ENCODE measurements around the gene GNG13.
A peak's percentile ranks its signal among the peaks of the same experiment; 100 is the strongest.

GNG13 gene

DNA sequence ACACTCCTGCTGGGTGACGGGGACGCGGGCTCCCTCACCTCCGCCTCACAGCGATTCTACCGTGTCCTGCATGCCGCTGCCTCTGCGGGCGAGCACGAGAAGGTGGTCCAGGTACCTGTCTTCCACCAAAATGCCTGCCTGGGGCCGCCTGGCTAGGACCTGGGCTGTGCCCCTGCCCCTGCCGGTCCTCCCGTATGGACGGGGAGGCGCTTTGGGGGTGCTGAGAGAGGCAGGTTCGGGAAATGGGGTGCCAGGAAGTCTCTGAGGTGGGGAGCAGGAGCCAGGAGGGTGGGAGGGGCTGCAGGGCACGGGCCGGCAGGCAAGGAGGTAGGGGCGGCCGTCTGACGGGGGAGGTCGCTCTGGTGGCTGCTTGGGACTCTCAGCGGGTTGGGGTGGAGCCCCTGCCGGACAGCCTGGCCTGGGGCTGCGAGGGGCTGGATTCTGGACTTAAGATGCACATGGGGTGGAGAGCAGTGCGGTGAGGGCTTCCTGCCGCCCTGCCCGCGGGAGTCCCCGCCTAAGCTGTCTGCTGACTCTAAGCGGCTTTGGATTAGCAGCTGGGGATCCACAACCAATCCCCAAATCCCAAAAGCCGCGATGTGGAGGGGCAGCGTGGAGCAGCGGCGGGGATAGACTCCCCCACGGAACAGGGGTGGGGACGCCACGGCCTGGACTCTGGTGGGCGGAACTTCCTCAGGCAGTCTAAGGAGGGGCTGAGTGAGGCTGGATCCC is 6.3 kb downstream of the GNG13 start:
- DNase-seq (ENCODE audit: low read depth in 2 of 2), result no peak

DNA sequence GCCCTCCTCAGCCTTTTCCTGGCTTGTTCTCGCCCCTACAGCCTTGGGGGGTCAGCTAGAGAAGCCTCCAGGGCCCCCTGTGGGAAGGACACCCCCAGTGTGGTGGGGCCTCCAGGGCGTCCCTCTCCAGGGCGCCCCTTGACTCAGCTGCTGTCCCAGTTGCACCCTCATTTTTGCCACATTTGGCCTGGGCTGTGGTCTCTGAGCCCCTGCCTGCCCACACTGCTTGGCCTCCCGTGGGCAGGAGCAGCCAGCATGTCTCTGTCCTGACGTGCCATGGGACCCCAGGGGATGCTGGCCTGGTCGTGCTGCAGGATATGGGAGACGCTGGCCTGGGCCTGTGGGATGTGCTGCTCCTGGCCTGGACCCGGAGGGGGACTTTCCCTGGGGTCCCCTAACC is 7.1 kb downstream of the GNG13 start:
- DNase-seq (ENCODE audit: low read depth in 2 of 2), result no peak

GRCh38 chr16:792221-792995 is 8.1 kb downstream of the GNG13 start:
- DNase-seq (ENCODE audit: low read depth in 2 of 2), result no peak

GRCh38 chr16:791131-791530 is 9.4 kb downstream of the GNG13 start:
- DNase-seq (ENCODE audit: low read depth in 2 of 2), result no peak

- no peak for DNase-seq (ENCODE audit: low read depth in 2 of 2)
Measured at GRCh38 chr16:790086-790485, 10.4 kb downstream of the GNG13 start.

GRCh38 chr16:789191-789850 is 11.2 kb downstream of the GNG13 start:
- no peak for DNase-seq (ENCODE audit: low read depth in 2 of 2)

- DNase-seq (ENCODE audit: low read depth in 2 of 2), result peak; percentile 81 to 92
Measured at GRCh38 chr16:788399-789126, 12.0 kb downstream of the GNG13 start, which contains the start of gene CHTF18. TSS of gene CHTF18 (plus strand) at chr16:788620. CDS start at chr16:788685, 65 bp downstream.

GRCh38 chr16:787978-788398 is 12.5 kb downstream of the GNG13 start, which contains the start of gene RPUSD1:
TSS of gene RPUSD1 (minus strand) at chr16:788381. CDS start at chr16:787737, 644 bp downstream.
- DNase-seq (ENCODE audit: low read depth in 2 of 2), result no peak

DNA sequence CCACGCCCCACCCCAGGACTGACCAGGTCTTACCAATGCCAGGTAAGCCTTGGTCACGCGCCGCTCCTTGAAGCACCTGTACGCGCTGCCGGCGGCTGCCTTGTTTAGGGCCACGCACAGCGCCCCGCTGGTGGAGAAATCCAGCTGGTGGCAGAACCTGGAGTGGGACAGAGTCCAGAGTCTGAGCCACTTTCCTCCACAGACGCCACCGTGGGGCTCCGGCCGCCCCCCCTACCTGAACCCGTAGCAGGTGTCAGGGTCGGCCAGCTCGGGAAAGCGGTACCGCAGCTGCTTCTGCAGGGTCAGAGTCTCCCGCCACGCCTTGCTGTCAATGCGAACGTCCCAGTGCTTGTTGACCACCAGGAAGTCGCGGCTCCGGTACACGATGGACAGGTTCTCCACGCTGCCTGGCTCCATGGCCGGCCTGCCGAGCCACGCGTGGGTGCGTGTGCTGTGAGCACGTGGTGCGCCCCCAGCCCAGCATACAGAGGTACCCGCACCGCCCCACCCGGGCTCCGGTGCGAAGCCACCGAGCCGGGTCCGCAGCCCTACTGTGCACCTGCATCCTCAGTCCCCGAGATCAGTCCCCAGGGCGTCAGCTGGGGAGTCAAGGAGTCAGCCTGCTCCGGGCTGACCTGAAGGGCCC is 13.1 kb downstream of the GNG13 start:
- DNase-seq (ENCODE audit: low read depth in 2 of 2), result no peak

DNA sequence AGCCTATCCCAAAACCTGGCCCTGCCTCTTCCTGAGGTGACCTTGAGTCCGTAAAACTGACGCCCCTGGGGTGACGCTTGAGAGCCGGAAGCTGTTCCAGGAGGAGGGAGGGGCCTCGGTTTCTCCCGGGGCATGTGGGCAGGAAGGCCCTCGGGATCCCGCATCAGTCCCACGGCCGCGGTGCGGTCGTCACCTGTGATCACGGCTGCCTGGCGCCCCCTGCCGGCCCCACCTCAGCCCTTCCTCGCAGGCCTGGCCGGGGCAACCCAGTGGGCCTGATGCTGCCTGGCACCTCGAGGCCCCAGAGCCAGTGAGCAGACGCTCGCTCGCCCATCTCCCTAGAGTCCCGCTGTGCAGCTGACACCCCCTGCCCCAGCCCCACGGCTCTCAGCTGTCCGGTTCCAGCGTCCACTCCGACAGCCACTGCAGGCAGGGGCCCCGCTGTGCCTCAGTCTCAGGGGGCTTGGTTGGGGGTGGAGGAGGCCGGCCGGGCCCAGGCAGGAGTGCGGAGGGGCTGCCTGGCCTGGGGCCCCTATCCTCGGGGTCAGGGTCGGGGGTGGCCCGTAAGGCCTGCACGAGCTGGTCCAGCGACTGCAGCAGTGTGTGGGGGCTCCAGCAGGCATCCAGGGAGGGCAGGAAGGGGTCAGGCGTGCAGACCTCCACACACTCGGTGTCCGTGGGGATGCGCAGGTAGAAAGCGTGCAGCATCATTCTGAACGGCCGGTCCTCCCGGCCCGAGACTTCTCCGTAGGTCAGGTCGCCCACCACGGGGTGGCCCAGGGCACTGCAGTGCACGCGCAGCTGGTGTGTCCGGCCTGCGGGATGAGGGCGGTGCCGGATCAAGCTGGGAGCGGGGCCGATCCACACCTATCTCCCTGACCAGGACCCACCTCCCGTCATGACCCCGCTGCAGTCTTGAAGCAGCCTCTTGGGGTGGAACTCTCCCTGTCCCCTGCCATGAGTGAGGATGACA is 14.7 kb downstream of the GNG13 start:
- DNase-seq (ENCODE audit: low read depth in 2 of 2), result peak; percentile 34 to 60

GRCh38 chr16:784431-784830 is 16.1 kb downstream of the GNG13 start:
- DNase-seq (ENCODE audit: low read depth in 2 of 2), result no peak

DNA sequence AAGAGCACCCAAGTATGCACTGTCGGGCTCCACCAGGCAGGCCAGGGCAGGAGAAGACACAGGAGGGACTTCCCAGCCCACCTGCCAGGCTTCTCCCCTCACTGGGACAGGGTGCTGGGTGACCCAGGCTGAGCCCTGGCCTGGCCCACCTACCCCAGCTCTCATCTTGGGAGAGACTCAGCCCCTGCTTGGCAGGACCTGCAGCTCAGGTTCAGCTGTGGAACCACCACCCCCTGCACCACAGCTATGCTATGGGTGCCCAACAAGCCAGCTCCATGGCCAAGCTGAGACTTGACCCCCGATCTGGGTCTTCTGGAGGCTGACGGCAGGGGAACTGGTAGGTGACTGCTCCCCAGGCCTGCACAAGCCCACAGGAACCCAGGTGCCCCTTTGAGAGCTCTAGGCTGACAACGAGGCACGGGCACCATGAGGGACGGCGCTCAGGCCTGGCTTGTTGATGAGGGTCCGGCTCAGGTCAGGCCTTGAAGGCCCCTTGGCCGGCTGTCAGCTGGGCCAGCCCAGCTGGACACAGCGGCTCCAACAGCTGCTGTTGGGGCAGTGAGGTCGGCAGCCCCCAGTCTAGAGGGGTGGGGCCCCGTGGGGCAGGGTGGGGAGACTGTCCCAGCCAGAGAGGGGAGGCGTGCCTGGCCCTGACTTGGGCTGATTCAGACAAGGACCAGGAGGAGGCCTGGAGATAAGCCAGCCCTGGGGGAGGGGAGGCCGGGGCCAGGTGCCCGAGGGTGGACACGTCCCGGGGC is 17.0 kb downstream of the GNG13 start:
- DNase-seq (ENCODE audit: low read depth in 2 of 2), result no peak

DNA sequence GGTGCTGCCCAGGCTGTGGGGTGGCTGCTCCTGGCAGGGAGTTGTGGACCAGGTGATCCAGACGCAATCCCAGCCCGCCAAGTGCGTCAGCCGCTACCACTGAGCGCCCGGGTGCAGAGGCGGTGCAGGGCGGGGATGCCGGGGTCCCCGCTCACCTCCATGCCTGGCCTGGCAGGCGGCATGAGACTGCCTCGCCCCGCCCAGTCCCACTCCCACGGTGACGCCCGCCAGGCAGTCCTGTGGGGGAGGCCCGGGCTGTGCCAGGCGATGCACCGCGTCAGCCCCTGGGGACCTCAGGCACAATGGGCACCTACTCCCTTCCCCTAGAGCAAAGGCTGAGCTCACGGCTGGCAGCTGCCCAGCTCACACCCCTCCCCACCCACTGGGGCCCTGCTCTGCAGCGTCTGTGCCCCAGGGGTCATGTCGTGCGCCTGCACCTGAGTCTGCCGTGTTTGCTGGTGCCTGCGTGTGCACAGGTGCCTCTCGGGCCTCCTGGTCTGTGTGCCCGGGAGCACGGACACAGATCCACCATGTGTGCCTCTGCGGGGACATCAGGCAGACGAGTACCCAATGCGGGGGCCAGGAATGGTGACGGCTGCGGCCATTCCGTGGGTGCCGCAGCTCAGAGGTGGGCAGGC is 17.6 kb downstream of the GNG13 start:
- no peak for DNase-seq (ENCODE audit: low read depth in 2 of 2)

DNA sequence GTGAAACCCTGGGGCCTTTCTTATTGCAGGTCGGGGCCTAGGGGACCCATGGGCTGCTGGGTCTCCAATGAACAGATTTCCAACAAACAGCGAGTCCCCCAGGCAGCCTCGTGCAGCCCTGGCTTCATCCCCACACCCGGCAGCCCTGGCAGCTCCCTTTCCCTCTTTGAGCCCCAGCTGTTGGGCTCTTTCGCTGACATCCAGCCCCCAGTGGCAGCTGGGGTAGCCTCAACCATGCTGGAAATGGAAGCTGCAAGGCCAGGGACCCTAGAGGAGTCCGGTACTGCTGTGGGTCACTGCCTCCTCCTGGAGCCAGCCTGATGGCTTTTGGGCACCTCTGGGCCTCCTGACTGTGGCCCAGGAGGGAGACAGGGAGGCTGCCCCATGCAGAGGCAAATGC is 18.3 kb downstream of the GNG13 start:
- no peak for DNase-seq (ENCODE audit: low read depth in 2 of 2)

DNA sequence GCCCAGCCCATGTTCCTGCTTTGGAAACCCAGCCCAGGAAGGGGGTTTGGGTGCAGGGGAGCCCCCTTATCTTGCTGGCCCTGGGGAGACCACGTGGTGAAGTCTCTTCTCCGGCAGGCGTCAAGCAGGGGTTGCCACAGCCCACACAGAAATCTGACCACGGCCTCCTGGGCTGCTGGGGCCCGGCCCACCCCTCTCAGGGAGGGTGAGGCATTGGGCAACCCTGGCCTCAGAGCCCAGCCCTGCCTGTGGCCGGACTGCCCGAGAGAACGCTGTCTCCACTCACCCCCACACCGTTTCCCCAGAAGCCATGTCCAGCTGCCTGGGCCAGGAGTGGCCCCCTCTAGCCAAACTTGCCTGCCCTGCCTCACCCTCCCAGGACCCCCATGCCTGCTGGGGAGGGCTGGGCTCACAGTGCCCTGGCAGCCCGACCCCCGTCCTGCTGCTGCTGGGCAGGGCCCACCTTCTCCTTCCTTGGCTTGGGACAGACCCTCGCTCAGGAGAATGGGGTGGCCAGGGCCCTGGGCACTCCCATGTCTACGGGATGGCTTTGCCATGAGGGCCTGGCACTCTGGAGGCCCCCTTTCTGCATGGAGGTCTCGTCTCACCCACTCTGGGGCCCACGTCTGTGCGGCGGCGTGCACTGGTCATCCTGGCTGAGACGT is 19.1 kb downstream of the GNG13 start:
- DNase-seq (ENCODE audit: low read depth in 2 of 2), result no peak

GRCh38 chr16:780296-780695 is 20.2 kb downstream of the GNG13 start:
- DNase-seq (ENCODE audit: low read depth in 2 of 2), result no peak

DNA sequence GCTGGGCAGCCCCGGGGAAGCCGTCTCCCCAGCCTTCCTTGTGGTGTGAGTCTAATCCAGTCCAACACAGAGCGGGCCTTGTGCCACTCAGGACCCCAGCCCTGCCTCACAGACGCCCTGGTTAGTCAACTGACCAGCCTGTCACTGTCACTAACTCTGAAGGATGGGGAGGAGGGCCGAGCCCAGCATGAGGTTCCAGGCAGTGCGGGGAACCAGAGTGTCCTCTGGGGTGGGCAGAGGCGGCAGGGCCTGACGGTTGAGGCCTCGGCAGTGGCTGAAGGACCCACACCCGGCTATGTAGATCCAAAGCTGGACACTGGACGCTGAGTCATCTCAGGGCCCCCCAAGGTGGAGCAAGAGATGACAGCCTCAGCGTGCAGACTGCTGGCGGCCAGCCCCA is 21.0 kb downstream of the GNG13 start:
- DNase-seq (ENCODE audit: low read depth in 2 of 2), result no peak

- DNase-seq (ENCODE audit: low read depth in 2 of 2), result no peak
Measured at GRCh38 chr16:778909-779527, 21.5 kb downstream of the GNG13 start.

Measured in stimulated activated CD8-positive, alpha-beta memory T cell treated with anti-CD3 and anti-CD28 coated beads, Interleukin-7, amount 100 ng/mL, for 4 hours (primary cell).